SKM-1 (cell line): ENCODE results near the gene DMD.
"Not testable (repeated sequence)": the region's sequence is repeated elsewhere in the genome, so short reads cannot be mapped to it uniquely, and the experiment has no call there.

Source experiments
- DNase-seq: peaks from one replicate; lab custom pipeline; 2025; ENCODE audit not compliant: unreplicated experiment; lab: John Stamatoyannopoulos, UW

DMD gene

DNA sequence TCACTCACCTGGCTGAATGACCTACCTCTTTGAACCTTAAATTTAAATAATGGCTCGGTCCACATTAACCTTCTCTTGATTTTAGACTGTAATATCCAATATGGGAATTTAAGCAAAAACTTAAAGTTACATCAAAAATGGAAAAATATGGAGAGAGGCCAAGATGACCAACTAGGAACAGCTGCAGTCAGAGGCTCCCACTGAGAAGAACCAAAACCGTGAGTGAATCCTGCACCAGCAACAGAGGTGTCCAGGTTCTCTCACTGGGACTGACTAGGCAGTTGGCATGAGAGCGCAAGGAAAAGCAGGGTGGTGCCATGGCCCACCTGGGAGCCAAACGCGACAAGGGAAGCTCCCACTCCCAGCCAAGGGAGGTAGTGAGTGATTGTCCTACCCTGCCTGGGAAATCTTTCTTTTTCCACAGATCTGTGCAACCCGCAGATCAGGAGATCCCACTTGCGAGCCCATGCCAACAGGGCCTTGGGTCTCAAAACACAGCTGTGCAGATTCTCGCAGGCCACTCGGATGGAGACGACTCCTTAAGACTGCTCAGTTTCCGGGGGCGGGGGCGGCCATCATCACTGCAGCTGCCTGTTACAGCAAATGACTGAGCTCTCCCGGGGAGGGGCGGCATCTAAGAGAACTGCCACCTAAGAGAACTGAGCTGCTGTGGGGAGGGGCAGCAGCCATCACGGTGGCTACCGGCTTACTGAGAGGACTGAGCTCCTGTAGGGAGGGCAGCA is 343.4 kb downstream of the DMD start:
- DNase-seq, result no peak

DNA sequence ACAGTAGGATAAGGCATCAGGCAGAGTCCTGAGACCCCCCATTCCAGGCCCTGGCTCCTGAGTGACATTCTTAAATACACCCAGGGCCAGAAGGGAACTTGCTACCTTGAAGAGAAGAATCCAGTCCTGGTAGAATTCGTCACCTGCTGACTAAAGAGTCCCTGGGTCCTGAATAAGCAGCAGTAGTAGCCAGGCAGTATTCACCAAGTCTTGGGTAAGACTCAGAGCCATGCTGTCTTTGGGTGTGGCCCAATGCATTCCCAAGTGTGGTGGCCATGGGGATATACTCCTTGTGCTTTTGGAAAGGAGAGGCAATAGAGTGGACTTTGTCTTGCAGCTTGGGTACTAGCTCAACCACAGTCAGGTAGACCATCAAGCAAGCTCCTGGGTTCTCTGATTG is 359.1 kb downstream of the DMD start:
- no peak for DNase-seq

DNA sequence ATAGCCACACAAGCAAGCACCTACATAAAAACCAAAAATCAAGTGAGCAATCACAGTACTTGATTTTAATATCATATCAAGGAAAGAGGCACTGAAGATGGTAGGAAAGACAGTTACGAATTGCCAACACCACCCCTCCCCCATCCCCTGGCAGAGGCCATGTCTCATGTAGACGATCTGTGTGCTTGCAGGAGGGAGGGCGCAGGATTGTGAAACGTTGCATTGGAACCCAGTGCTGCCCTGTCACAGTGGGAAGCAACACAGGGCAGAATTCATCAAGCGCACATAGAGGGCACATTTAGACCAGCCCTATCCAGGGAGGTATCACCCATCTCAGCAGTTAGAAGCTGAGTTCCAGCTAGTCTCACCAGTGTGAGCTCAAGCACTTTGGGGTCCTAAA is 359.8 kb downstream of the DMD start:
- DNase-seq, result no peak

DNA sequence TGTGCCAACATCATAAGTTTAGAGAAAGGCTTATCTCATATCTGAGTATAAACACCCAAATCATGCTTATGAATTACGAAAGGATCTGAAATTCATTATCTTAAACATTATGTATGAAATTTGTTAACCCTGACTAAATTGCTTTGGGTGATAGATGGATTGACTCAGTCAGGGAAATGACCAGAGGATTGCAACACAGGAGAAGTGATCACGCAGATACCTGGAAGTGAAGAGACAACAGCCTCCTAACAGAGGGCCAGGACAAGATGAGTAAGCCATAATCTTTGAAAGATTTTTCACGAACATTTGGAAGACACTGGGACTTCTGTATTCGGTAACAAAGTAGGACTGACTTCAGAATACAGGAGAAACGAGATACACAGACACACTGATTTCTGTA is 363.4 kb downstream of the DMD start:
- DNase-seq, result no peak

DNA sequence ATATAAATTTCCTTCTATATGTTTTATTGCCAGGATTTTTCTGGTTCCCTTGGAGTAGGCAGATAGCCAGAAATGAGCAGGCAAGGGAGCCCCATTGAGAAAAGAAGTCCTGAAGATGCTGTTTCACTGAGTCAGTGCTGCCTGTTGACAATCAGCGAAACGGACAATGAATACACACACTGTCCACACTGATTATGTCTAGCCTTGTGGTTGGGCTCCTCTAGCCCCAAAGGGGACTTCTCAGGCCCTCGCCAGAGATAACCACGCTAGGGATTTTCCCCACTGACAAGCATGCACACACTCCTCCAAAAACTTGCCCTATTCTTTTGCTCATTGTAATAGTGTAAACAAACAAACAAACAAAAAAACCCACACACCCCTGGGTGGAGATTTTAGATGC is 369.3 kb downstream of the DMD start:
- no peak for DNase-seq

DNA sequence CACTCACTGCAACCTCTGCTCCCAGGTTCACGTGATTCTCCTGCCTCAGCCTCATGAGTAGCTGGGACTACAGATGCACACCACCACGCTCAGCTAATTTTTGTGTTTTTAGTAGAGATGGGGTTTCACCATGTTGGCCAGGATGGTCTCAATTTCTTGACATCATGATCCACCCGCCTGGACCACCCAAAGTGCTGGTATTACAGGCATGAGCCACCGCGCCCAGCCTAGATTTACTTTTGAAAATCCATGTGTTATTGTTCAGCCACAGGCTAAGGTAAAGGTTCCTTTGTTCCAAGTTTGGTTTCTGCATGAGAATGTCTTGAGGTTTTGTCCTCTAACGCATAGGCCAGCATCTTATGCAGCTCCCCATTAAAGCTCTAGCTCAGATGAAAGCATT is 371.6 kb downstream of the DMD start:
- DNase-seq, result no peak

DNA sequence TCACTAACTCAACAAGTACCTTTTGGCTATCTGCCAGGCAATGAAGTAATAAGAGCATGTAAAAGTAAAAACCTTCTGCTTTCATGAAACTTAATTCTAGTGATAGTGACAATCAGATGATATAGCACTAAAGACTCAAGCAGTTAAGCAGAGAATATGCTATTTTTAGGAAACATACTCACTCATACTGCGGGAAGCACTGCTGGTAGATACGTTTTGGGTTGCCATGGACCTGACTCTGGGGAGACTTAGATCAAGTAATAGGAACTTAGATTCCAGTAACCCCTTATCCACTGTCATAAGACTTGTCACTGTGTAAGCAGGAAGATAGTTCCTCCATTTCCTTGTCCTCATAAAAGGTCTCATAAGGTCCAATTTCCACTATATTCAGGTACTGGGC is 386.3 kb downstream of the DMD start:
- DNase-seq, result no peak

DNA sequence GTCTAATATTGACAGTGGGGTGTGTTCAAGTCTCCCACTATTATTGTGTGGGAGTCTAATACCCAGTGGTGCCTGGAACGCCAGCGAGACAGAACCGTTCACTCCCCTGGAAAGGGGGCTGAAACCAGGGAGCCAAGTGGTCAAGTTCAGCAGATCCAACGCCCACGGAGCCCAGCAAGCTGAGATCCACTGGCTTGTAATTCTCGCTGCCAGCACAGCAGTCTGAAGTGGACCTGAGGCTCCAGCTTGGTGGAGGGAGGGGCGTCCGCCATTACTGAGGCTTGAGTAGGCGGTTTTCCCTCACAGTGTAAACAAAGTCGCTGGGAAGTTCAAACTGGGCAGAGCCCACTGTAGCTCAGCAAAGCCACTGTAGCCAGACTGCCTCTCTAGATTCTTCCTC is 407.3 kb downstream of the DMD start:
- no peak for DNase-seq

DNA sequence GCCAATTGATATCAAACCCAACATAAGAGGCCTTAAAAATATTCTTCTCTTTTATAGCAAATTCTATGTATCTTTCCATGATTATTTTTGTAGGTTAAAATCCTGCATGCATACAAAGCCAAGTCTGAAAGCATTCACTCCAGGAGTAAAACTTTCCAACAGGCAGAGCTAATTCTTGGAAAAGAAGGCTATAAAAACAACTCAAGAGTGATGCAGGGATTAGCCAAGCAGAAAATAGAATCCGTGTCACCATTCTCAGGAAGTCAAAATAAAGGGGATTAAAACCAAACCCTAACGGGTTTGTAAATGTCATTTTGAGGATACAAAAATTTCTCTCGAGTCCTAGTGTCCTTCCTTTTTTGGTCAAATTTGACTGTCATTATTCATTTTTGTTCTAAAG is 412.4 kb downstream of the DMD start:
- DNase-seq, result no peak

DNA sequence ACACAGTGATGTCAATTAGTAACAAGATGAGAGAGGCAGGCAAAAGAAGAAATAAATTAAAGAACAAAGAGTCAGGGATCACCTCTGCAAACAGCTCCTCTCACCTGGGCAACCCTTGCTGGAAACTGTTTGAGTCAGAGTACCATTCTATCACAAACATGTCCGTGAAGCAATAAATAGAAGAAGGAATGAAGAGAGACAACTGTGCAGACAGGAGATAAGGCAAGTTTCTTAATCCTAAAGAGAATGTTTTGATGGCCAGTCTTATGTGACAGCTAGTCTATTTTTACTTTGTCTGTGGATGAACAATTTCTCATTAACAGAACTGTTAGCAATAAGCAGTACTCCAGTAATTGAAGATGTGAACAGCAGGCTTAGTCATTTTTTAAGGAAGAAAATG is 422.4 kb downstream of the DMD start:
- no peak for DNase-seq

DNA sequence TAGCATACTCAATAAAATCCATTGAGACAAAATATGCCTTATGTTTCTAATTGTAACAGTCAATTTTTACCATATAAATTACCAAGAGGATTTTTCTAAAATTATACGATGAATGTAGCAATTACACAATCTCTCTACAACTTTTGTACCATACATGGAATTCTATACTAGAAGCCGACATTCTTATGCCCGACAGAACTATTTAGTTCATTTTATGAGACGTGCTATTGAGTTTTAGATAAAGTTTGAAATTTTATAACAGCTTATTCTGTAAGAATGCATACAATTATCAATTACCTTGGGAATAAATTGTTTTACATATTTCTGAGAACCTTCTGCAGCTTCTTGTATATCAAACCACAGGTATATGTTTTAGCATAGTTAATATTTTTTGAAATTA is 431.2 kb downstream of the DMD start:
- DNase-seq, result no peak

DNA sequence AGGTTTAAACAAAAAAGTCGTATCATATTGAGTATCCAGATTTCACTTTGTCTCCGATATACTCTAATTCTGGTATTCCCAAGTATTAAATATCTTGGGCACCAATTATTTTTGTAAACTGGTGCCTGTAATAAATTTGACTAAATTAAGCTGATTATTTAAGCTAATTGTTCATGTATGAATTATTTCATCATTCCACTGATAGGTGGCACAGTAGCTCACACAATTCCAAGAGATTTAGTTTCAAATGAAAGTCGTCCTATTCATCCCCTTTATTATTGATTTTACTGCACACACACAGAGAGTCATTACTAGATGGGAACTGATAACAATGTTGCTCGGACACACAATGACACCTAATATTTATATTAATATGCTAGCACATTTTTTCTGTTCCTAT is 432.4 kb downstream of the DMD start:
- DNase-seq, result no peak

DNA sequence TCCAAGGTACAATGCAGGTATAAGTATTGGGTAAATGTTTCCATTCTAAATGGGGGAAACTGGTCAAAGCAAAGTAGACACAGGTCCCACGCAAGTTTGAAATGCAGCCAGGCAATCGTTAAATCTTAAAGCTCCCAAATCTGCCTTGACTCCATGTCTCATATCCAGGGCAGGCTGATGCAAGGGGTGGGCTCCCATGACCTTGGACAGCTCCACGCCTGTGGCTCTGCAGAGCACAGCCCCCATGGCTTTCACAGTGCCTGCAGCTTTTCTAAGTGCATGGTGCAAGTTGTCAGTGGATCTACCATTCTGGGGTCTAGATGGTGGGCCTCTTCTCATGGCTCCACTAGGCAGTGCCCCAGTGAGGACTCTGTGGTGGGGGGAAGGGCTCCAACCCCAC is 436.4 kb downstream of the DMD start:
- no peak for DNase-seq

DNA sequence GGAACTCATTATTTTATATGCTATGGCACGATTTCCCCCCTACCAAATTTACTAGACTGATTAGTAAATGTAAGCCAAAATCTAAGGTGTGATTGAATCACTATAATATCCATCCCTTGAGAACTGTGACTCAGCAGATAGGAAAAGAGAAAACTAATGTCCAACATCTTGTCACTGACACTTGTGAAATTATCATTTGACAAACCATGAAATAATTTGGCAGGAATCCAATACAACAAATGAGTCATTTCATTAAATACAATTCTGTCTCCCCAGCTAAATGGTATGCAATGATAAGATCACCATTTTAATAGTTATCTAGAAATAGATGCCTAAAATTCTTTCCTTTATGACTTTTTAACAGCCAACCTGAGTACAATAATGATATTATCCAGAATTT is 462.3 kb downstream of the DMD start:
- DNase-seq, result no peak

DNA sequence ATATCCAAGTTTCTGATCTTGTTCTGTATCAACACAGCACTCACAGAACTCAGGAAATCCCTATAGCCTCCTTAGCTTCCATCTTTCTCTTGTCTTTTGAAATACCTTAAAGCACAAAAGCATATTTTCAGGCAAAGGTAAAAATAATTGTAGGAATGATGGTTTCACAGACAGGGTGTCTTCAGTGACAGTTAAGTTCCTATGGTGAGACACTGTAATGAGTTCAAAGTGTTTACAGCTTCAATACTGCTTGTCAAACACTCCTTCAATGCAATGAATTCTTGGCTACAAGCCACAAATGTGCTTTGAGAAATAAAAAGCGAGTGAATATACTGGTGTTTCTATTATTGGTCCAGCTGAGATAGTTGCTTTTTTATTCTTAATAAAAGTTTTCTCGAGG is 466.0 kb downstream of the DMD start:
- no peak for DNase-seq

DNA sequence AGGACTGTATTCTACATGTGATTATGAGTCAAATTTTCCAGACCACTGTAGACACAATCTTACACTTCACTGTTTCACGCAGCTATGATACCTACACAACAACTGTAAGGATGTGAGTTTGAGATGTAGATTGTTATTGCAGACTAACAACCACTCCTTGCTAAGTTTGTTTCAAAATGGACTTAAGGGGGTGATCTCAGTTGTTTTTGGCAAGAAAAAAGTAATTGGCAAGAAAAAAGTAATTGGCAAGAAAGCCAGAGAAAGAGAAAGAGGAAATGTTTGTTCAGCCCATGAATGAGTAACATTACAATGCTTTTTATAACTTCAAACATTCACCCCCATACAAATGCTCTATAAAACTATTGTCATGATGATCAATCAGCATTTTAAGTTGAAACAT is 466.4 kb downstream of the DMD start:
- DNase-seq, result no peak

DNA sequence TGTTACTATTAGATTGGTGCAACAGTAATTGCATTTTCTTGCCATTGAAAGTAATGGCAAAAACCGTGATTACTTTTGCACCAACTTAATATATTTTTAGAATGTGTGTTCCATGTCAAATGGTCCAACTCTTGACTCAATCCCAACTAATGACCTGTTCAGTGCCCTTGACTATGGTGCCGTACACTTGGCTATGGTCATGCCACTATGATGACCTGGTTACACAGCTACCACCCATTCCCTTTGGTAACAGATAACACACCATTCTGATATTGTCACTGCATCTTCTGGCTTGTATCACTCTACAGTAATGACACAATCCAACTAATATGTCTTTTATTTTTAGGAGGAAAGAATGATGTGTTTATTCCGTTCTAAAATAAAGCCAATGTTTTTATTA is 469.4 kb downstream of the DMD start:
- DNase-seq, result no peak

DNA sequence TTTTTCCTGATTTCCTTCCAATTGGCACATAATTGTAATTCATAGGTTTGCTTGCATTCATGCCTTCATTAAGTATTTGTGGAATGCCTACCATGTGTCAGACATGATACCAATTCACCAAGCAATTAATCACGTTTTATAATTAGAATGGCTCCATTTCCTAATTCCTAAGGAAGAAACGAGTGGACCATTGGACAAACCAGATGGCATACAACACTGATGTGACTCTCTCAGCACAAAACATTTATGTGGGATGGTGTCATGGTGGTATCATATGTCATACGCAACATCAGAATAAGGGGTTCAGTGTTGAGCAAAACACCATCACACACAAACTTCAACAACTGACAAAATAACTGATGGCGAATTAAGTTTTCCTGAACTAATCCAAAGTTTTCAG is 502.8 kb downstream of the DMD start:
- no peak for DNase-seq

DNA sequence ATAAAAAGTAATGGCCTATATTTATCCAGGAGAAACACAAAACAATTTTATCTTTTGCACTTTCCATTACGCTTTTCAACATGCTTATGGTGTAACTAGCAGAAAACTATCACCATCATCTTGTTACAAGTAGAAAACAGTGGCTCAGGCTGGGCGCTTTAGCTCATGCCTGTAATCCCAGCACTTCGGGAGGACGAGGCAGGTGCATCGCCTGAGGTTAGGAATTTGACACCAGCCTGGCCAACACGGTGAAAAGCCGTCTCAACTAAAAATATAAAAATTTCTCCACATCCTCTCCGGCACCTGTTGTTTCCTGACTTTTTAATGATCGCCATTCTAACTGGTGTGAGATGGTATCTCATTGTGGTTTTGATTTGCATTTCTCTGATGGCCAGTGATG is 506.0 kb downstream of the DMD start:
- not testable (repeated sequence) for DNase-seq

DNA sequence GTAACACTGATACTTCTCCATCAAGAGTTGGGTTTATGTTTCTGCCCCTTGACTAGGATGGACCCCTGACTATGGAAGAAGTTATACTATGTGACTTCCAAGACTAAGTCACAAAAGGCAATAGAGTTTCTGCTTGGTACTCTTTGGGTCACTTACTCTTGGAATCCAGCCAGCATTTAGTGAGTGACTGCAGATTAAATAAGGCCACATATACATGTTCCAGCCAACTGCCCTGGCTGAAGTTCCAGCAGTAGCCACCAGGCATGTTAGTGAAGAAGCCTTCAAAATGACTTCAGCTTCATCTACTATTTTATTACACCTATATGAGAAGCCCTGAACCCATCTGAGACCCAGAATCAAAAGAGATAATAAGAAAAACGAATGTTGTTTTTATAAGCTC is 524.0 kb downstream of the DMD start:
- no peak for DNase-seq

DNA sequence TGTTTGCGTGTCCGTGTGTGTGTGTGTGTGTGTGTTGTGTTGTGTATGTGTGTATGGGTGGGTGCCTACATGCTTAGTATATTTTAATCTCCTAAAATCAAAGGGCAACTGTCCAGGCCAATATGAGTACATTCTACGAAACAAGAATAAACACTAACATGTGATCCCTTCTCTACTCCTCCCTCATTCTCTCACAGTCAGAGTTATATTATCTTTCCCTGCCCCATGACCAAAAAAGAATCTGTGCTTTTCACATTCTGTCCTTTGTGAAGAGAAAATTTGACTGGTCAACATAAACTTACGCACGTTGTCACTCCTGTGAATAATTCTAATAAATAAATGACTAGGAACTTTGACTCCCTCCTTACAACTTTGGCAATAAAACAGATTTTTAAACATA is 532.9 kb downstream of the DMD start:
- no peak for DNase-seq

DNA sequence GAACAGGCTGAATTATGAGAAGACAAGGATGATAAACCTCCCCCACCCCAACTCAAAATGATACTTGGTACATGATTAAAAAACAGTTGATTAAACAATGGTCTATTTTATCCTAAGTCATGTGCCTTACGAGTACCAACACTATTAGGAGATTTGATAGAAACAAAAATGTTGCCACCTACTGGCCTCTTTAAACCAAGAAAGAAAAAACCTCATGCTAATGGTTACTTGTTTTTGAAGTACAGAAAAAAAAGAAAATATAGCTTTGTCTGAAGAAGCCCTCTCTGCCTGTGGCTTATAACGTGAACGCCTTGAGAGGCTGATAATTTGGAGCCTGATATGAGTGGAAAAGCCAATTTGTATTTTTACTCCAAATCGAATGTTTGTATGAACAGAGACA is 538.2 kb downstream of the DMD start:
- no peak for DNase-seq

DNA sequence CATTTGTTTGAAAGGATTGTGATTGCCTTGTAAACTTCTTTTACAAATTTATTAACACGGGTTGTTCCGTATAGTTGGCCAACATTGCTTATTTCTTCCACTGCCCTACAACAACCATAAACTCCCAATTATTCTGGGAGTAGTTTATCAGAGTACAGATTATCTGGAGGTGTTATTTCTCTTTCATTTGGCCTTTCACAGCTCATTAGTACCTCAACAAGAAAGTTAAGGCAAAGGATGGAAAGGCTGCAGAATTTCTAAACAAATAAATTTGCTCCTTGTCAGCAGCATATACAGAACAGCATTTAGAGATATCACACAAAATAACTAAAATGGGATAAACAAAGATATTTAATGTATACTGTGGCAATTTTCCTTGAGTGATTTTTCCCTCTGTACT is 548.8 kb downstream of the DMD start:
- DNase-seq, result no peak
